ENCODE results near the gene PMPCA.

PMPCA gene

DNA sequence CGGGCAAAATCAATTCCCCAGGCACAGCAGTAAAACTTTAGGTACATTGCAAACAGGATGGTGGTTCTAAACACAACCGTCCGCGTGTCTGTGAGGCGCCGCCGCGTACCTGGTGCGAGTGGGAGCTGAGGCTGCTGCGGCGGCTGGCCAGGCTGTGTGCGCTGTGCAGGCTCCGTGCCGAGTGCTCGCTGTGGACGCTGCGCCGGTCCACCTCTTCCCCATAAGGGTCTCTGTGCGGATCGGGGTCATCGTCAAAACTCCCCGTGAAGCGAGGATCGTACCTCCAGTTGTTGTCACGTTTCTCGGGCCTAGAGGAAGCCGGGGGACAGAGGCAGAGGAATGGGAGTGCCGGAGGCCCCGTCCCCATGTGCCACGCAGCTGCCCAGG, 55.7 kb downstream of the PMPCA start:
- Histone ChIP-seq H3K27me3 (ENCODE audit: insufficient read depth, poor library complexity, severe bottlenecking) (no peaks in the 10 kb centered on the region), H3K27ac (replicated peaks) (no peak overlapping the region), H3K4me3 (replicated peaks; ENCODE audit: insufficient read depth, low read length) (no peak overlapping the region)
- TF ChIP-seq, protein P1, sequence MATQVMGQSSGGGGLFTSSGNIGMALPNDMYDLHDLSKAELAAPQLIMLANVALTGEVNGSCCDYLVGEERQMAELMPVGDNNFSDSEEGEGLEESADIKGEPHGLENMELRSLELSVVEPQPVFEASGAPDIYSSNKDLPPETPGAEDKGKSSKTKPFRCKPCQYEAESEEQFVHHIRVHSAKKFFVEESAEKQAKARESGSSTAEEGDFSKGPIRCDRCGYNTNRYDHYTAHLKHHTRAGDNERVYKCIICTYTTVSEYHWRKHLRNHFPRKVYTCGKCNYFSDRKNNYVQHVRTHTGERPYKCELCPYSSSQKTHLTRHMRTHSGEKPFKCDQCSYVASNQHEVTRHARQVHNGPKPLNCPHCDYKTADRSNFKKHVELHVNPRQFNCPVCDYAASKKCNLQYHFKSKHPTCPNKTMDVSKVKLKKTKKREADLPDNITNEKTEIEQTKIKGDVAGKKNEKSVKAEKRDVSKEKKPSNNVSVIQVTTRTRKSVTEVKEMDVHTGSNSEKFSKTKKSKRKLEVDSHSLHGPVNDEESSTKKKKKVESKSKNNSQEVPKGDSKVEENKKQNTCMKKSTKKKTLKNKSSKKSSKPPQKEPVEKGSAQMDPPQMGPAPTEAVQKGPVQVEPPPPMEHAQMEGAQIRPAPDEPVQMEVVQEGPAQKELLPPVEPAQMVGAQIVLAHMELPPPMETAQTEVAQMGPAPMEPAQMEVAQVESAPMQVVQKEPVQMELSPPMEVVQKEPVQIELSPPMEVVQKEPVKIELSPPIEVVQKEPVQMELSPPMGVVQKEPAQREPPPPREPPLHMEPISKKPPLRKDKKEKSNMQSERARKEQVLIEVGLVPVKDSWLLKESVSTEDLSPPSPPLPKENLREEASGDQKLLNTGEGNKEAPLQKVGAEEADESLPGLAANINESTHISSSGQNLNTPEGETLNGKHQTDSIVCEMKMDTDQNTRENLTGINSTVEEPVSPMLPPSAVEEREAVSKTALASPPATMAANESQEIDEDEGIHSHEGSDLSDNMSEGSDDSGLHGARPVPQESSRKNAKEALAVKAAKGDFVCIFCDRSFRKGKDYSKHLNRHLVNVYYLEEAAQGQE (IDR thresholded peaks at IDR 0.05; ENCODE audit: insufficient replicate concordance, low read depth) = no peak
- TF ChIP-seq POLR2AphosphoS5 (IDR thresholded peaks at IDR 0.05; ENCODE audit: low read depth) = no peak
- no peak for TF ChIP-seq SPI1 (IDR thresholded peaks at IDR 0.05; ENCODE audit: borderline replicate concordance, low read depth)
- TF ChIP-seq, protein P2, sequence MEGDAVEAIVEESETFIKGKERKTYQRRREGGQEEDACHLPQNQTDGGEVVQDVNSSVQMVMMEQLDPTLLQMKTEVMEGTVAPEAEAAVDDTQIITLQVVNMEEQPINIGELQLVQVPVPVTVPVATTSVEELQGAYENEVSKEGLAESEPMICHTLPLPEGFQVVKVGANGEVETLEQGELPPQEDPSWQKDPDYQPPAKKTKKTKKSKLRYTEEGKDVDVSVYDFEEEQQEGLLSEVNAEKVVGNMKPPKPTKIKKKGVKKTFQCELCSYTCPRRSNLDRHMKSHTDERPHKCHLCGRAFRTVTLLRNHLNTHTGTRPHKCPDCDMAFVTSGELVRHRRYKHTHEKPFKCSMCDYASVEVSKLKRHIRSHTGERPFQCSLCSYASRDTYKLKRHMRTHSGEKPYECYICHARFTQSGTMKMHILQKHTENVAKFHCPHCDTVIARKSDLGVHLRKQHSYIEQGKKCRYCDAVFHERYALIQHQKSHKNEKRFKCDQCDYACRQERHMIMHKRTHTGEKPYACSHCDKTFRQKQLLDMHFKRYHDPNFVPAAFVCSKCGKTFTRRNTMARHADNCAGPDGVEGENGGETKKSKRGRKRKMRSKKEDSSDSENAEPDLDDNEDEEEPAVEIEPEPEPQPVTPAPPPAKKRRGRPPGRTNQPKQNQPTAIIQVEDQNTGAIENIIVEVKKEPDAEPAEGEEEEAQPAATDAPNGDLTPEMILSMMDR (IDR thresholded peaks at IDR 0.05; ENCODE audit: insufficient read depth, low read length) = no peak
- no peak for TF ChIP-seq GABPA (IDR thresholded peaks at IDR 0.05; ENCODE audit: low read depth)
- DNase-seq (ENCODE audit: low read depth in 1 of 2, low spot score in 1 of 2) = no peak

DNA sequence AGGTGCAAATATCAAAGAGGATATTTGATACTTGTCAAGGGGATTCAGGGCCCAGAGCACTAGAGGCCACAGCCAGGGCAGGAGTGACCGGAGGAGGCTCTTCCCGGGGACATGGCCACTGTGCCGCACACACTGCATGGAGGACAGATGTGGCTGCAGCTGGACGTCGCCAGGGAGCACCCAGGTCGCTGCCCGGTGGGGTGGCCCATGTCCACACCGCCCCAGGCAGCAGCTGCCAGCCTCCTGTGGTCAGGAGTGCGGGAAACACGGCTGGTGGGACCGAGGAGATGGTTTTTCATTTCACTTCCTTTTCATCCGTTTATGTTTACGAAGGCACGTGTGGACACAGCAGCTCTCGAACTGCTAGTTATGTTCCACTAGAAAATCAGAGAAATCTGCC, 57.3 kb downstream of the PMPCA start:
- TF ChIP-seq SPI1 (IDR thresholded peaks at IDR 0.05; ENCODE audit: borderline replicate concordance, low read depth) (no peak), POLR2AphosphoS5 (IDR thresholded peaks at IDR 0.05; ENCODE audit: low read depth) (no peak), GABPA (IDR thresholded peaks at IDR 0.05; ENCODE audit: low read depth) (no peak)
- TF ChIP-seq, protein P1 (IDR thresholded peaks at IDR 0.05; ENCODE audit: insufficient replicate concordance, low read depth) = no peak
- TF ChIP-seq, protein P2 (IDR thresholded peaks at IDR 0.05; ENCODE audit: insufficient read depth, low read length) = no peak
- H3K27ac ChIP-seq (replicated peaks) = no peak overlapping the region
- no peaks in the 10 kb centered on the region for H3K27me3 ChIP-seq (ENCODE audit: insufficient read depth, poor library complexity, severe bottlenecking)
- DNase-seq (ENCODE audit: low read depth in 1 of 2, low spot score in 1 of 2) = no peak
- H3K4me3 ChIP-seq (replicated peaks; ENCODE audit: insufficient read depth, low read length) = no peak overlapping the region

DNA sequence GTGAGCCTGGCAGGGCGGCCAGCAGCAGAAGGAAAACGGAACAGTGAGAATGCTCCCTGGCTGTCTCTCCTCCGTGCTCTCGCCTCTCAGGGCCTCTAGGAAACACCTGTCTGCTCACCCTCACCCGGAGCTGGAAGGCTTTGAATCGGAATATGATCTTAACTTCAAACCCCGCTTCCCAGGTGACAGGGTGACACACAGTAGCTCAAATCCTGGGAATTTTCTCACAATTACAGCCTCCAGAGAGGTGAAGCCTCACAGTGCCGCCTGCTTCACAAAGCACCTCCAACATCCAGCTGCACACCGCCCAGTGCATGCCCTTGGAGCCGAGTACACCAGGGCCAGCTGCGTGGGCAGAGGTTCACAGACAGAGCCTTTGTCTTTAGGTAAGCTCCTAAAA, 59.9 kb downstream of the PMPCA start:
- Histone ChIP-seq H3K27ac (replicated peaks) (no peak overlapping the region), H3K4me3 (replicated peaks; ENCODE audit: insufficient read depth, low read length) (no peak overlapping the region), H3K27me3 (ENCODE audit: insufficient read depth, poor library complexity, severe bottlenecking) (no peaks in the 10 kb centered on the region)
- DNase-seq (ENCODE audit: low read depth in 1 of 2, low spot score in 1 of 2) = no peak
- TF ChIP-seq SPI1 (IDR thresholded peaks at IDR 0.05; ENCODE audit: borderline replicate concordance, low read depth) (no peak), POLR2AphosphoS5 (IDR thresholded peaks at IDR 0.05; ENCODE audit: low read depth) (no peak), GABPA (IDR thresholded peaks at IDR 0.05; ENCODE audit: low read depth) (no peak)
- TF ChIP-seq, protein P1 (IDR thresholded peaks at IDR 0.05; ENCODE audit: insufficient replicate concordance, low read depth) = no peak
- TF ChIP-seq, protein P2 (IDR thresholded peaks at IDR 0.05; ENCODE audit: insufficient read depth, low read length) = no peak
